Choroid plexus epithelial cell (primary cell): ENCODE data around the gene DNMT3A.

Experiments
- DNase-seq: peaks from one replicate; pipeline ENCODE4 v3.0.0-alpha.2; 2010; ENCODE audit warnings: low read depth
- H3K4me3 ChIP-seq: 2 replicates; pipeline ENCODE4 v1.5.1; 2011; ENCODE audit warnings: low read depth, mild to moderate bottlenecking, control low read depth, low read length, moderate library complexity
- TF ChIP-seq, protein P1 (sequence below): conservative IDR thresholded peaks from 2 replicates; pipeline ENCODE4 v1.5.1; 2011; ENCODE audit warnings: low read depth, mild to moderate bottlenecking, control low read depth, inconsistent platforms, low read length, moderate library complexity

The DNMT3A gene

DNA sequence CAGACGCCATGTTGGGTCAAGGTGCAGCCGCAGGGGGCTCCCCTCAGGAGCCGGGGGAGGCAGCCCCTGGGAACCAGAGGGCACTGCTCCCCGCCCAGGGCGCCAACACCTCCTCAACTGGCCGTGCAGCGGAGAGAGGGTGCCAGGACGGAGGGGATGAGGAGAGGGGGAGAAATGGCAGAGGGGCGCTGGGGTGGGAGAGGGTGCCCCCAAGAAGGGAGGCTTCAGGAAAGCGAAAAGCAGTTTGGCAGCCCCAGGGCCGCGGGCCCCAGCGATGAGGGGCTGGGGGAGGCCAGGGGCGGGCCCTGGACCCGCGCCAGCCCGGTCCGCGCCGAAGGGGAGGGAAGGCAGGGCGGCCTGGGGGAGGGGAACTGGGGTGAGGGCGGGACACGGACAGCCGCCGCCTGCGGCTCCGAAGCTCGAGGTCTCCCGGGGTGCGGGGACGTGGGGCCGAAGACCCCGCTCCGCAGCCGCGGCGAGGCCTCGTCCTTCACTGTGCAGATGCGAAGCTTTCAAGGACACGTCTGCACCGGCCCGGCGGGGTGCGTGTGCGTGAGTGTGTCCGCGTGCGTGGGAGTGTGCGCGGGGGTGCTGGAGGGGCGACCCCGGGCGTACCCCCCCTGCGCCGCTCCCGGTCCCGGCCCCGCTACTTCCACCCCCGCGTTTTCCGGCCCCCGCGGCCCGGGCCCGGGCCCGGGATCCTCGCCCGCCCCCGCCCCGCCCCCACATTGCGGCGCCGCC is 1.4 kb downstream of the DNMT3A start:
- peak overlapping the region; percentile 63 for H3K4me3 ChIP-seq
- TF ChIP-seq, protein P1, sequence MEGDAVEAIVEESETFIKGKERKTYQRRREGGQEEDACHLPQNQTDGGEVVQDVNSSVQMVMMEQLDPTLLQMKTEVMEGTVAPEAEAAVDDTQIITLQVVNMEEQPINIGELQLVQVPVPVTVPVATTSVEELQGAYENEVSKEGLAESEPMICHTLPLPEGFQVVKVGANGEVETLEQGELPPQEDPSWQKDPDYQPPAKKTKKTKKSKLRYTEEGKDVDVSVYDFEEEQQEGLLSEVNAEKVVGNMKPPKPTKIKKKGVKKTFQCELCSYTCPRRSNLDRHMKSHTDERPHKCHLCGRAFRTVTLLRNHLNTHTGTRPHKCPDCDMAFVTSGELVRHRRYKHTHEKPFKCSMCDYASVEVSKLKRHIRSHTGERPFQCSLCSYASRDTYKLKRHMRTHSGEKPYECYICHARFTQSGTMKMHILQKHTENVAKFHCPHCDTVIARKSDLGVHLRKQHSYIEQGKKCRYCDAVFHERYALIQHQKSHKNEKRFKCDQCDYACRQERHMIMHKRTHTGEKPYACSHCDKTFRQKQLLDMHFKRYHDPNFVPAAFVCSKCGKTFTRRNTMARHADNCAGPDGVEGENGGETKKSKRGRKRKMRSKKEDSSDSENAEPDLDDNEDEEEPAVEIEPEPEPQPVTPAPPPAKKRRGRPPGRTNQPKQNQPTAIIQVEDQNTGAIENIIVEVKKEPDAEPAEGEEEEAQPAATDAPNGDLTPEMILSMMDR: no peak
- DNase-seq: no peak

DNA sequence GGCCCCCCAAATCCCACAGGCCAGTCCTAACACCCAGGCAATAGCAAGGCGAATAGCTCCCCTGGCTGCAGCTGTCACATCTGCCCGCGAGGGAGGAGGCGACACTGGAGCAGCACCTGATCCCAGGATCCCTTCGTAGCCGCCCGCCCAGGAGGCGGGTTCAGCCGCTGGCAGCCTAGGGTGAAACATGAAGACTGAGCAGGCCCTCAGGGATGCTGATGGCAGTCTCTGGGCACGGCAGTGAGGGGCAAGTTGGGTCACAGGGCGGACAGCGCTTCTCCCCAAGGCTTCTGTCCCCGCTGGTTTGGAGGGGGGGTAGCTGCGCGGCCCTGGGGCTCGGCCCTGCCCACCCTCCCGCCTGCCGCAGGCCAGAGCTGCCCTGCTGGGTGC is 1.9 kb downstream of the DNMT3A start:
- no peak for DNase-seq
- TF ChIP-seq, protein P1: peak; percentile 19

DNA sequence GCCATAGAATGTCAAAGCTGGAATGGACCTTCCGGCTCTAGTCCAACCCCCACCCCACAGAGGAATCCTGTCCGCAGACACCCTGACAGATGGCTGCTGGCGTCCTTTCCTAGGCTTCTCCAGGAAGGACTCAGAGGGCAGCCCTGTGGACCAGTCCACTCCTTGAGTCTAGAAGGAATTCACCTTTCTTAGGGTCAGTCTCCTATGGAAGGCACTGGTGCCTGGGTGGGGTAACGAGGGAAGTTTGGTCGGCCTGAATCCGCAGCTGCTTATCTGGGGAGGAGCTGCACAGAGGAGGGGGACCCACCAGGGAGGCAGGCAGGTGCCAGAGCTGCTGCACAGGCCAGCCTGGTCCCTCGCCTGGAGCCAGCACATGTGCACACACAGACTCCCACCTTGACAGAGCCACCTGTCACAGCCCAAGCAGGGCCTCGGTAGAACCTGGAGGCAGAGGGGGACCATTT is 2.5 kb downstream of the DNMT3A start:
- no peak overlapping the region for H3K4me3 ChIP-seq
- TF ChIP-seq, protein P1: no peak
- no peak for DNase-seq

More for the DNA sequence above, 1.9 kb downstream of the DNMT3A start:
- peak overlapping the region; percentile 63 for H3K4me3 ChIP-seq

DNA sequence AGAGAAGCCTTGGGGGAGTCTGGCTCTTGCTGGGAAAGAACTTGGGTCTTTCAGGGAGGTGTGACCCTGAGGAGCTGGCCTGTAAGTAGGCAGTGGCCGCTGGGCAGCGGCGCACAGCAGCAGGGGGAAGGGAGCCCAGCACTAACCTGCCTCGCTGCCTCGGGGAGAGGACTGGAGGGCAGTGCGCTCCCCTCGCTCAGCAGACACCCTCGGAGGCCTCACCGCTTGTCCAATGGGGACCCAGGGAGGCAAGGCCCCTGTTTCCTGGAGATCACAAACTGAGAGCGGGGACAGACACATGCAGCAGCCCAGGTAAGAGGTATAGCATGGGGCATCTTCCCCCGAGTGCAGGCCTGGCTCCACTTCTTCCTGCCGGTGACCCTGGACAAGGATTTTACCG is 3.3 kb downstream of the DNMT3A start:
- DNase-seq: no peak
- TF ChIP-seq, protein P1: no peak
- no peak overlapping the region for H3K4me3 ChIP-seq

DNA sequence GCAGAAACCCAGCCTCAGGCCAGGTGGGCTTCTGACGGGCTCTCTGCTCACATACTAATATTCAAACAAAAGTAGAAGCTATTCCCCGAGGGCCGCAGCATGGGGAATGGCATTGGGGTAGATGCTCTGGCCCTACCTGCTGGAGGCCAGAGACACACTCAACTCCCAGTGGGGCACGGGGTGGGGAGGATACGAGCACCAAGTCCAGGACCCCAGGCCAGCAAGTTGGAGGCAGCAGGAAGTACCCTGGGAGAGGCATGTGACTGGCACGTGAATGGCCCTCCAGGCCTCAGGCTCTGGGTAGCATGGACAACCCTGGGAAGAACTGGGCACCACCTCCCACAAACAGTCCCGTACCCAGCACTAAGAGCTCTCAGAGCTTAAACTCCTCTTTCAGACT is 3.8 kb downstream of the DNMT3A start:
- no peak for DNase-seq
- TF ChIP-seq, protein P1: no peak

DNA sequence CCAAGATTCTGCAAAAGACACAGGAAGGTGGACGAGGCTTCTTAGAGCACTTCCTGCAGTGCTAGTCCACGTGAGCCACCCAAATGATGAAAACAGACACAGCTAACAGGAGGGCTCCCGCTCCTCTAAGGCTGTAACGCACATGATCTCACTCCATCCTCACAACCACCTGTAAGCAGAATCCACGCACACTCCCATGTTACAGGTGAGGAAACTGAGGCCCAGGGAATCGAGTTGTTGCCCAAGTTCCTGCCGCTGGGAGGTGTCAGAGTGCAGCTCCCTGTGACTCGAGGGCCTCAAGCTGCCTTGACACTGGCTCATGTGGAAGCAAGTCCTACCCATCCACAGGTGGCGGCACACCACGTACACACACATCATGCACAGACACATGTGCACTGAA is 4.4 kb downstream of the DNMT3A start:
- no peak for DNase-seq
- TF ChIP-seq, protein P1: no peak

More for the DNA sequence above, 3.8 kb downstream of the DNMT3A start:
- no peak overlapping the region for H3K4me3 ChIP-seq

DNA sequence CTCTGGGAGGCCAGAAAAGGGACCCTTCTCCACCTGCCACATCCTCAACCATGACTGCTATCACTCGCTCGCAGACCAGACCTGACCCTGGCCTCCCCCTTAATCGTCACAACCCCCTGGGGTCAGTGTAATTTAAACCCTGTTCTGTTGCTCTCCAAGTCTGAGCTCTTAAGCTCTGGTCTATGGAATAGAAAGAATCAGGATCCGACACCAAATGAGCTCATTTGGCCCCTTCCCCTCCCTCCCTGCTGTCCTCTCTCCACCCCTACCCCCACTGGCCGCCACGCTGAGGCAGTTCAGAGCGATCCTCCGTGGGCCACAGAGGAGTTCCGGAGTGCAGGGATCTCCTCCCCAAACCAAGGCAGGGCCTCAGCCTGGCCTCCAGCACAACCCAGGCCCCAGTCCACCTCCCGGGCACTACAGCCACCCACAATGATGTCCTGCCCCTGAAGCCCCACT is 5.3 kb downstream of the DNMT3A start:
- TF ChIP-seq, protein P1: no peak
- no peak for DNase-seq
- H3K4me3 ChIP-seq: no peak overlapping the region

More for the DNA sequence above, 4.4 kb downstream of the DNMT3A start:
- H3K4me3 ChIP-seq: no peak overlapping the region
